ENCODE data around the gene GOLGA8J. TPM values are rescaled to one million over a fixed set of nuclear protein-coding genes. Genes with fewer than 3 reads are reported as not detected.
A peak's percentile ranks its signal among the peaks of the same experiment; 100 is the strongest.
"Not testable (repeated sequence)": the region's sequence is repeated elsewhere in the genome, so short reads cannot be mapped to it uniquely, and the experiment has no call there.

The GOLGA8J gene
- total RNA-seq, 2 experiments from 2014 or later, result 0.38 TPM; not detected in 1

DNA sequence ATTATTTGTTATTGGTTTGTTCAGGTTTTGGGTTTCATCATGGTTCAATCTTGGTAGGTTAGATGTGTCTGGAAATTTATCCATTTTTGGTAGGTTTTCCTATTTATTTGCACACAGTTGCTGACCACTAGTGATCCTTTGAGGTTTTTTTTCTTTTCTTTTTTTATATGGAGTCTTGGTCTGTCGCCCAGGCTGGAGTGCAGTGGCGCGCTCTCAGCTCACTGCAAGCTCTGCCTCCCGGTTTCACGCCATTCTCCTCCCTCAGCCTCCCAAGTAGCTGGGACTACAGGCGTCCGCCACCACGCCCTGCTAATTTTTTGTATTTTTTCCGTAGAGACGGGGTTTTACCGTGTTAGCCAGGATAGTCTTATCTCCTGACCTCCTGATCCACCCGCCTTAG lies 20.1 kb downstream of the GOLGA8J start:
- H3K4me3 Mint-ChIP-seq; ATAC-seq; CTCF ChIA-PET; intact Hi-C loops (cut with micrococcal nuclease); H3K4me1 Mint-ChIP-seq (ENCODE audit: low read depth); H3K27me3 Mint-ChIP-seq; H3K27ac Mint-ChIP-seq; DNase-seq; H3K9me3 Mint-ChIP-seq; H3K36me3 Mint-ChIP-seq (ENCODE audit: low read depth); POLR2A ChIA-PET: not testable (repeated sequence)

DNA sequence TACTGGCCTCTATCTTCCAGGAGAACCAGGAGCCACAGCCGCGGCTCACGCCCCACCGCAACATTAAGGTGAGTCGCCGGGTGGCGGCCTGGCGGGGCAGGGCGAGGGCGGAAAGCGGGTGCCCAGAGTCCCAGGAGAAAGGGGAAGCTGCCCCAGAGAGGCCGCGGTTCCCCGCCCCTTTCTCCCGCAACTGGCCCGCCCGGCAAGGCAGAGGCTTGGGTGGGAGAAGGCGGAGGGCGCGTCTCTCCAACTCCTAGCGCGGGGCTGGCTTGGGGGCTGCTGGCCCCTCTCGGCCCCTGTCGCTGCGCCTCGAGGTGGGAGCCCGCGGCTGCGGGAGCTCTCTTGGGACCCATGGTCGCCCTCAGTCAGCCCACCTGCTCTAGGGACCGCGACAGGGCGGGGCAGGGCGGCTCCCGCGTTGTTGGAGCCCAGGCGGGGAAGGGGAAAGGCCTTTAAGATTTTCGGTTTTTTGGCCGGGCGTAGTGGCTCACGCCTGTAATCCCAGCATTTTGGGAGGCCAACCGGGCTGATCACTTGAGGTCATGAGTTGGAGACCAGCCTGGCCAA lies 21.3 kb downstream of the GOLGA8J start:
- H3K4me3 Mint-ChIP-seq; H3K27me3 Mint-ChIP-seq; H3K4me1 Mint-ChIP-seq (ENCODE audit: low read depth); DNase-seq; POLR2A ChIA-PET; intact Hi-C loops (cut with micrococcal nuclease); H3K27ac Mint-ChIP-seq; CTCF ChIA-PET; H3K9me3 Mint-ChIP-seq; H3K36me3 Mint-ChIP-seq (ENCODE audit: low read depth): not testable (repeated sequence)
- peak; percentile 34 for ATAC-seq

DNA sequence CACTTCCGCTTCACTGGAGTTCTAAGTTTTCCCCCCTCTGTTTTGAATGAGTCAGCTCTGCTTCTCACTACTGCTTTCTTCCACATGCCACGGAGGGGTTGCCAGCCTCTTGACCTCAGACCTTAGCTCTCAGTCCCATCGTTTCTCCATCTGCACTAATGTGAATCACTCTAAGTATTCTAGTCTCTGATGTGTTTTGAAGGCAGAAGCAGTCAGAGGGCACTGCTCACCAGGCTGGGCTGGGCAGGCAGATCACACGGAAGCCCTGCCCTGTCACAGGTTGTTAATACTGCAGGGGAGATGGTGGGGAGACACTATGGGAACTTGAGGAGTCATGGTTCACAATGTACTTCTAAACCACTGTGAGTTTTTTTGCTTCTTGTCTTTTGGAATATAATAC lies 27.8 kb downstream of the GOLGA8J start:
- H3K4me1 Mint-ChIP-seq (ENCODE audit: low read depth); ATAC-seq; H3K4me3 Mint-ChIP-seq; intact Hi-C loops (cut with micrococcal nuclease); H3K36me3 Mint-ChIP-seq (ENCODE audit: low read depth); H3K27ac Mint-ChIP-seq; DNase-seq; H3K27me3 Mint-ChIP-seq; CTCF ChIA-PET; H3K9me3 Mint-ChIP-seq; POLR2A ChIA-PET: not testable (repeated sequence)

DNA sequence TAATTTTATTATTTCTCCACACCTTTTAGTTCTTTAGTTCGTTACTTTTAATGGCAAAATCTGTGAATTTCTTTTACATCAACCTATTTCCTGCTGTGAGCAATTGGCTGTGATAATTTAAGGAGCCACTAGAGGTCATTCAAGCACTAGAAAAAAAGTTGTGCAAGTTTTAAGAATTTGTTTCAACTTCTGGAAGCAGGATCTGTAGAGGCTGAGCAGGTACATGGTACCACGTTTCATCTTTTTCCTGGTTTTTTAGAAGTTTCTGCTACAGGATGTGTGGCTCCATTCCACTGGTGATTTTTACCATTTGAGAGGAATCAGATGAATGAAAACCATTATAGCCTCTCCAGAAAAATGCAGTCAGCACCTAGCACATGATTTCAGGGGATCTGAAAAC lies 47.3 kb downstream of the GOLGA8J start:
- DNase-seq; H3K4me1 Mint-ChIP-seq (ENCODE audit: low read depth); H3K4me3 Mint-ChIP-seq; H3K27ac Mint-ChIP-seq; ATAC-seq; intact Hi-C loops (cut with micrococcal nuclease); POLR2A ChIA-PET; H3K27me3 Mint-ChIP-seq; CTCF ChIA-PET; H3K9me3 Mint-ChIP-seq; H3K36me3 Mint-ChIP-seq (ENCODE audit: low read depth): not testable (repeated sequence)

DNA sequence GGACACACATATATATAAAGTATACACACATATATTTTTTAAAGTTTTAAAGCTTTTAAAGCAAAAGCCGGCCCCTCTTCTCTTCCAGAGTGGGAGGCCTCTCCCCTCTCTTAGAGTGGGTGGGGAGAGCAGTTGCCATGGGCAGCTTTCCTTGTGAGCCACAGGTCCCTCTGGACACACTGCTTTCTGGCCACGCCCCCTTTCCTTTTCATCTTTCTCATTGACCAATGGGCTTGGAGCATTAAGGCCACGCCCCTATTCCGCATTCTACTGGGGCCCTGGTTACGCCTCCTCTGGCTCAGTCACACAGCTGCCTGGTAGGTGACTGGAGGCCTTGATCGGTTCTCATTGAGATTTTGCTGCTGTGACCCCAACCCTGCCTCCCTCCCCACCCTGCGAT lies 52.0 kb downstream of the GOLGA8J start, which contains the start of gene GOLGA8T:
GOLGA8T (plus strand) TSS at position 301 of the 400 bp plus-strand sequence; CDS start at position 399, 98 bp downstream.
- H3K27me3 Mint-ChIP-seq; DNase-seq; H3K4me1 Mint-ChIP-seq (ENCODE audit: low read depth); ATAC-seq; H3K36me3 Mint-ChIP-seq (ENCODE audit: low read depth); intact Hi-C loops (cut with micrococcal nuclease); POLR2A ChIA-PET; H3K27ac Mint-ChIP-seq; CTCF ChIA-PET; H3K9me3 Mint-ChIP-seq; H3K4me3 Mint-ChIP-seq: not testable (repeated sequence)

Other genes starting within 250 kb of the GOLGA8J start
- gene GOLGA8T, start 52.1 kb downstream of the GOLGA8J start, total RNA-seq, result under 1 TPM in 1 of 2 experiments, not detected in 1; 0.18 TPM

Data from activated CD8-positive, alpha-beta T cell treated with anti-CD3 and anti-CD28 coated beads for 36 hours (primary cell).